Activated naive CD8-positive, alpha-beta T cell (primary cell): Measurements from ENCODE around the gene FZD10.

Experiments
- H3K27ac Mint-ChIP-seq: one replicate; pipeline ENCODE4 v1.8.0; 2021; ENCODE audit warnings: mixed read lengths
- H3K27me3 Mint-ChIP-seq: one replicate; pipeline ENCODE4 v1.8.0; 2021; ENCODE audit warnings: mixed read lengths
- H3K36me3 Mint-ChIP-seq: one replicate; pipeline ENCODE4 v1.8.0; 2021; ENCODE audit warnings: mixed read lengths
- H3K4me1 Mint-ChIP-seq: one replicate; pipeline ENCODE4 v1.8.0; 2021; ENCODE audit warnings: low read depth, mixed read lengths
- H3K4me3 Mint-ChIP-seq: one replicate; pipeline ENCODE4 v1.8.0; 2021; ENCODE audit warnings: mild to moderate bottlenecking, mixed read lengths
- H3K9me3 Mint-ChIP-seq: one replicate; pipeline ENCODE4 v1.8.0; 2021; ENCODE audit warnings: low read depth, mixed read lengths

The FZD10 gene

GRCh38 chr12:130195369-130195768 is 33.1 kb downstream of the FZD10 start:
- Mint-ChIP-seq H3K27me3 (peaks cover 10% of the 10 kb centered on the region), H3K36me3 (no peaks in the 10 kb centered on the region), H3K9me3 (peaks cover 4% of the 10 kb centered on the region), H3K4me3 (no peak overlapping the region), H3K27ac (no peak overlapping the region), H3K4me1 (no peaks in the 10 kb centered on the region)

DNA sequence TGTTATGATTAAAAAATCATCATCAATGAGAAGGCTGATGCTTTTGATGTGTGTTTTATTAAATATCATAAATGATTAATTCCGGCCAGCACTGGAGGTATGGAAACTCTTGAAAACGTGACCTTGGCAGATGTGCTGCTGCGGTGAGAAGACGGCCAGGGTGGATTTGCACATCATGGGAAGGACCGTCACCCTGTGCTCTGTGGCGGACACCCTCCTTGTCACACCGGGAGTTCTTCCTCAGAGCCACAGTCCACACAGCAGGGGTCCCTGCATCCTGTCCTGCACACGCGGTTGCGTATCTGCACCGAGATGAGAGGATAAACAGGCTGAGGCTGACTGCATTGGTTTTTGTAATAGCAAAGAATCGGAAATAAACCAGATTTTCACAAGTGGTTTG is 33.5 kb downstream of the FZD10 start:
- Mint-ChIP-seq H3K4me1 (no peaks in the 10 kb centered on the region), H3K9me3 (peaks cover 6% of the 10 kb centered on the region), H3K4me3 (no peak overlapping the region), H3K27me3 (peaks cover 11% of the 10 kb centered on the region), H3K27ac (no peak overlapping the region), H3K36me3 (no peaks in the 10 kb centered on the region)

GRCh38 chr12:130196827-130197226 is 34.6 kb downstream of the FZD10 start:
- H3K36me3 Mint-ChIP-seq = no peaks in the 10 kb centered on the region
- peaks cover 8% of the 10 kb centered on the region for H3K27me3 Mint-ChIP-seq
- no peak overlapping the region for H3K27ac Mint-ChIP-seq
- H3K9me3 Mint-ChIP-seq = peaks cover 3% of the 10 kb centered on the region
- no peaks in the 10 kb centered on the region for H3K4me1 Mint-ChIP-seq
- H3K4me3 Mint-ChIP-seq = no peak overlapping the region

GRCh38 chr12:130198026-130198662 is 35.9 kb downstream of the FZD10 start:
- Mint-ChIP-seq H3K27ac (no peak overlapping the region), H3K9me3 (peaks cover 3% of the 10 kb centered on the region), H3K4me3 (no peak overlapping the region), H3K27me3 (peaks cover 8% of the 10 kb centered on the region), H3K4me1 (no peaks in the 10 kb centered on the region), H3K36me3 (no peaks in the 10 kb centered on the region)

DNA sequence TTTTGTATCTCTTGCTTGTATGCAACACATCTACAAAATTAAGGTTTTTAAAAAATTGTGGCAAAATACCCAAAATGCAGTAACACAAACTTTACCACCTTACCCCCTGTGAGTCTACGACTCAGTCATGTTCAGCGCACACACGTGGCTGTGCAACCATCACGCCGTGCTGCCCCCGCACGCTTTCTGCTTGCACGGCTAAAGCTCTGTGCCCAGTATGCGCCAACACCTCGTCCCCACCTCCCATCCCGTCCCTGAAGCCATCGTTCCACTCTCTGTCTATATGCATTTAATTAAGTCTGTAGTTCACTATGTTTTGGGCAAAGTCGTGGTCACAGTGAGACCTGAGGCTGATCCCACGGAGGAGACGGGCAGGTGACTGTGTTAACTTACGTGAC is 36.4 kb downstream of the FZD10 start:
- no peaks in the 10 kb centered on the region for H3K36me3 Mint-ChIP-seq
- H3K9me3 Mint-ChIP-seq = peaks cover 3% of the 10 kb centered on the region
- no peaks in the 10 kb centered on the region for H3K4me1 Mint-ChIP-seq
- H3K27me3 Mint-ChIP-seq = peaks cover 12% of the 10 kb centered on the region
- no peak overlapping the region for H3K4me3 Mint-ChIP-seq
- no peak overlapping the region for H3K27ac Mint-ChIP-seq

DNA sequence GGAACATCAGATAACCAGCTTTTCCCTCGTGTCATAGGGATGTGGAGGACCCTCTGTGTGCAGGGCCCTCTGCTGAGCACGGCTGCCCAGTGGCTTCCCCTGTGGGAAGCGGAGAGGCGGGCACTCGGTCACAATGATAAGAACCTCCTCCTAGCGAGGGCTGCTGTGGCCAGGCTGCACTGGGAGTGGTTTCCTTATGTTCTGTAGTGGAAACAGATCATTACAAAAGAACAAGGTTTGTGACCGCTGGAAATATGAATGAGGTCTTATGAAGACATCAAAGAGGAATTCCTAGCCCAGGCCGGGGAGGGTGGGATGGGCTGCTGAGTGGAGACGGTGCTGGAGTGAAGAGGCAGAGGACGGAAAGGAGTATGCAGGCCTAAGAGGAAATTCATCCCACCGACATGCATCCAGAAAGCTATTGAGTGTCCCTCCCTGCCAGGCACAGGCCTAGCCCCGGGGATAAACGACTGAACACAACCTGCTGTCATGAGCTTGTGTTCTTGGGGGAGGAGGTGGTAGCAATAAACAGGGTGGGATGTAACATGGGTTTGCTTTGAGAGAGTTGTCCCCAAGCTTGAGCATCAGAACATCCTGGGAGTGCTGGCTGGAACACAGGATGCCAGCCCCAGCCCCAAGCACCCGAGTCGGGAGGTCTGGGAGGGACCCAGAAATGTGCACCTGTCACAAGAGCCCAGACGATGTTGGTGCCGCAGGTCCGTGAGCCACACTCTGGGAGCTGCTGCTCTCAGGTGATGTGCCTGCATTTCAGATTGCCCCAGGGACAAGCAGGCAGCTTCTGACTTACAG is 37.5 kb downstream of the FZD10 start:
- H3K4me3 Mint-ChIP-seq = no peak overlapping the region
- no peaks in the 10 kb centered on the region for H3K36me3 Mint-ChIP-seq
- H3K27me3 Mint-ChIP-seq = peaks cover 16% of the 10 kb centered on the region
- H3K27ac Mint-ChIP-seq = no peak overlapping the region
- H3K9me3 Mint-ChIP-seq = peaks cover 3% of the 10 kb centered on the region
- H3K4me1 Mint-ChIP-seq = no peaks in the 10 kb centered on the region

DNA sequence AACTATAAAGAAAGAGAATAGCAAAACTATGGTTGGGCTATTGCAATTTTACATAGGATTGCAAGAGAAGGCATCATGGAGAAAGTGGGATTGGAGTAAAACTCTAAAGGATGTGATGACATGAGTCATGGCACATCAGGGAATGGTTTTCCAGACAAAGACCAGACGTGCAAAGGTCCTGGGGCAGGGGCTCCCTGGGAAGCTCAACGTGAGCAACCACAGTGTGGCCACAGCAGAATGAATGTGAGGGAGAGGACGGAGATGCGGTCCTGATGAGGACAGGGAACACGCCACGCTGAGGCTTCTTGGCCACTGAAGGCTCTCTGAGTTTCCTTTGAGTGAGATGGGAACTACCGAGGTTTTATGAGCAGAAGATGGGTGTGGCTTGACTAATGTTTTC is 38.2 kb downstream of the FZD10 start:
- Mint-ChIP-seq H3K36me3 (no peaks in the 10 kb centered on the region), H3K27ac (no peak overlapping the region), H3K4me1 (no peaks in the 10 kb centered on the region), H3K4me3 (no peak overlapping the region), H3K27me3 (peaks cover 16% of the 10 kb centered on the region), H3K9me3 (peaks cover 4% of the 10 kb centered on the region)

DNA sequence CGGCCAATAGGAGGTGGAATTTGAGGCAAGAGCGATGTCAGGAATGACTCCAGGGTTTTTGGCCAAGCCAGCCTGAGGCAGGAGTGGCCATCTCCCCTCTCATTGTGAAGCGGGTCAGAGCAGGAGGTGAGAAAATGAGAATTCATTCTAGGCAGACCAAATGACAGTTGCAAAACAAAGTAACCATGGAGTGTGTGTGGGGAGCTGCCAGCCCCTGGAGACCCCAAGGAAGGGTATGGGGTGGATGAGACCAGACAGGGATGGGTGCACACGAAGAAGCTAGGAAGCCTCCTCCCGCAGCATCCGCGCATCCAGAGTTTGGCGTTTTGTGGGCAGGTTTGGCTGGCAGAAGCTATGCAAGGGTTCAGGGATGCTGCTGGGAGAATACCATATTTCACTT is 38.8 kb downstream of the FZD10 start:
- peaks cover 6% of the 10 kb centered on the region for H3K9me3 Mint-ChIP-seq

GRCh38 chr12:130202201-130202600 is 39.9 kb downstream of the FZD10 start:
- no peak overlapping the region for H3K4me3 Mint-ChIP-seq
- H3K27ac Mint-ChIP-seq = no peak overlapping the region
- peaks cover 6% of the 10 kb centered on the region for H3K9me3 Mint-ChIP-seq
- H3K27me3 Mint-ChIP-seq = peaks cover 15% of the 10 kb centered on the region
- H3K4me1 Mint-ChIP-seq = no peaks in the 10 kb centered on the region
- no peaks in the 10 kb centered on the region for H3K36me3 Mint-ChIP-seq

More for the DNA sequence above, 38.8 kb downstream of the FZD10 start:
- Mint-ChIP-seq H3K27me3 (peaks cover 15% of the 10 kb centered on the region), H3K4me3 (no peak overlapping the region), H3K36me3 (no peaks in the 10 kb centered on the region), H3K27ac (no peak overlapping the region), H3K4me1 (no peaks in the 10 kb centered on the region)

- Mint-ChIP-seq H3K27ac (no peak overlapping the region), H3K36me3 (no peaks in the 10 kb centered on the region), H3K4me1 (no peaks in the 10 kb centered on the region), H3K4me3 (no peak overlapping the region), H3K27me3 (peaks cover 15% of the 10 kb centered on the region), H3K9me3 (peaks cover 6% of the 10 kb centered on the region)
Observed at GRCh38 chr12:130203151-130203550, 40.9 kb downstream of the FZD10 start.

GRCh38 chr12:130204541-130204953 is 42.3 kb downstream of the FZD10 start:
- H3K4me3 Mint-ChIP-seq = no peak overlapping the region
- no peak overlapping the region for H3K27ac Mint-ChIP-seq
- H3K9me3 Mint-ChIP-seq = peaks cover 6% of the 10 kb centered on the region
- peaks cover 13% of the 10 kb centered on the region for H3K27me3 Mint-ChIP-seq
- H3K36me3 Mint-ChIP-seq = no peaks in the 10 kb centered on the region
- no peaks in the 10 kb centered on the region for H3K4me1 Mint-ChIP-seq

DNA sequence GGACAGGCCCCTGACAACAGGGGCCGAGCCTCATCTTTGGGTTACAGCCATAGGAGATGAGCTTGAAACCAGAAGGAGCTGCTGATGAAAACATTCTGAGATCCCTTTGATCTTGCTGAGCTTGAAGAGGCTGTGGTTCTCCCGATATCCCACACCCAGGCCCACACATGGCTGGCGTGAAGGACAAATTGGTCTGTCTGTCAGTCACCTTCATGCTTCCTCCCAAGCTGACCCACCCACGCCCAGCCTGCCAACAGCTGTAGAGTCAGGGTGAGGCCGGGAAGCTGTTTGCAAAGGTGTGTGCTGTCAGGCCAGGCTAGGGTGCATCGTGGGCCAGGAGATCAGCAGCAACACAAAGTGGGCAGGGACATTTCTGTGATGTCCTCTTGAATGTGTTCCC is 43.2 kb downstream of the FZD10 start:
- Mint-ChIP-seq H3K9me3 (peaks cover 3% of the 10 kb centered on the region), H3K4me3 (no peak overlapping the region), H3K27ac (no peak overlapping the region), H3K27me3 (peaks cover 10% of the 10 kb centered on the region), H3K36me3 (no peaks in the 10 kb centered on the region), H3K4me1 (no peaks in the 10 kb centered on the region)

- Mint-ChIP-seq H3K36me3 (no peaks in the 10 kb centered on the region), H3K27me3 (peaks cover 8% of the 10 kb centered on the region), H3K4me3 (no peak overlapping the region), H3K4me1 (no peaks in the 10 kb centered on the region), H3K9me3 (no peaks in the 10 kb centered on the region), H3K27ac (no peak overlapping the region)
Observed at GRCh38 chr12:130212384-130212989, 50.2 kb downstream of the FZD10 start.

- Mint-ChIP-seq H3K9me3 (no peaks in the 10 kb centered on the region), H3K27ac (no peak overlapping the region), H3K4me3 (no peak overlapping the region), H3K27me3 (peaks cover 8% of the 10 kb centered on the region), H3K36me3 (no peaks in the 10 kb centered on the region), H3K4me1 (no peaks in the 10 kb centered on the region)
Observed at GRCh38 chr12:130213249-130213648, 51.0 kb downstream of the FZD10 start.

DNA sequence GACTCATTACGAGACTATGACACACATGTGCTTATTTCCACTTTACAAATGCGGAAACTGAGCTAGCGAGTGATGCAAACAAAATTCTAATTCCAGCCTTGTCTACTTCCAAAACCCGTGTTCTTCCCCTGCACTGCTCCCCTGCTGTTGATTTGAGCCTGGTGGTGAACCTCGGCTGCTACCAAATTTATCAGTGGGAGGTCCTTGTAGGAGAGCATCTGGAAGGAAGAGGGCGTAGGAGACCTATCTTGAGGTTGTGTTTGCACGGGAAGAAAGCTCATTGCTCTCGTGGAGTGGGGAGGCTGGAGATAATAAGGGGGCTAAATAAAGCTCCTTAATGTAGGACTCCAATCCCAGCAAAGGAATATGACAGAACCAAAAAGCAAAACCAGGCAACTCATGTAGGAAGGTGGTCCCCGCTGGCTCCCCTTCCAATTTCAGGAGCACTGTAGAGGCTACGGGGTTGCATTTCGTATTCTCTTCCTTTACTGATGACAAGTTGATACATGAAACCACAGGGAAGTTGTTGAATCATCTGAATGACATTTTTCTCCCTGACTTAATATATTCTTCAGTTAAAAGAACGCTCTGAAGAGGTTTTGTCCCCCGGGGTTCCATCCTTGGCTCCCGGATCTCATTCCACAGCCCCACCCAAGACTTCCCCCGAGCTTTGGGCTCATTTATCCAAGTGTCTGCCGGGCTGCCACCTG is 52.6 kb downstream of the FZD10 start:
- Mint-ChIP-seq H3K27me3 (peaks cover 16% of the 10 kb centered on the region), H3K27ac (no peak overlapping the region), H3K36me3 (no peaks in the 10 kb centered on the region), H3K9me3 (no peaks in the 10 kb centered on the region), H3K4me1 (no peaks in the 10 kb centered on the region), H3K4me3 (no peak overlapping the region)
